ENCODE results near the gene SYNE2. TPM values are rescaled to one million over a fixed set of nuclear protein-coding genes. Genes with fewer than 3 reads are reported as not detected.

Gene SYNE2
- polyA plus RNA-seq, 1 donor from 2014 or later, result 82.3 TPM

- Histone ChIP-seq H3K9me2 (ENCODE audit: insufficient read depth, low read length) (no peaks in the 10 kb centered on the region), H4K20me1 (ENCODE audit: insufficient read depth) (no peaks in the 10 kb centered on the region), H3K79me2 (replicated peaks; ENCODE audit: insufficient read depth, low read length) (no peaks in the 10 kb centered on the region), H3K27me3 (ENCODE audit: insufficient read depth, low read depth, low read length) (no peaks in the 10 kb centered on the region), H3F3A (ENCODE audit: insufficient read depth, low read length, poor library complexity, severe bottlenecking) (no peaks in the 10 kb centered on the region), H3K27ac (ENCODE audit: low read length) (no peak overlapping the region), H3K9me3 (ENCODE audit: low read length) (no peaks in the 10 kb centered on the region), H3K4me2 (ENCODE audit: low read length) (no peak overlapping the region), H3K4me3 (ENCODE audit: low read length) (no peak overlapping the region), H3K9ac (ENCODE audit: low read length) (no peak overlapping the region), H2AFZ (ENCODE audit: low read depth, low read length) (no peak overlapping the region), H3K36me3 (ENCODE audit: insufficient read depth, low read length) (no peaks in the 10 kb centered on the region)
- TF ChIP-seq REST (IDR thresholded peaks at IDR 0.05; ENCODE audit: borderline replicate concordance) (no peak), EZH2 (IDR thresholded peaks at IDR 0.05; ENCODE audit: borderline replicate concordance, insufficient read depth, low read length, poor library complexity, severe bottlenecking) (no peak), TAF1 (IDR thresholded peaks at IDR 0.05; ENCODE audit: low read depth) (no peak), MXI1 (conservative IDR thresholded peaks at IDR 0.05; ENCODE audit: poor library complexity, severe bottlenecking) (no peak), SMC3 (conservative IDR thresholded peaks at IDR 0.05; ENCODE audit: poor library complexity) (no peak), RAD21 (conservative IDR thresholded peaks at IDR 0.05) (no peak), POLR2AphosphoS5 (IDR thresholded peaks at IDR 0.05) (no peak), CTCF (IDR thresholded peaks at IDR 0.05; ENCODE audit: poor library complexity, severe bottlenecking) (no peak), EP300 (conservative IDR thresholded peaks at IDR 0.05; ENCODE audit: poor library complexity, severe bottlenecking) (no peak)
These were observed 262.6 kb downstream of the SYNE2 start for GRCh38 chr14:64115401-64115800.

GRCh38 chr14:64117671-64118402, 265.0 kb downstream of the SYNE2 start:
- no peaks in the 10 kb centered on the region for H3K36me3 ChIP-seq (ENCODE audit: insufficient read depth, low read length)
- H3K9ac ChIP-seq (ENCODE audit: low read length), result no peak overlapping the region
- H3K79me2 ChIP-seq (replicated peaks; ENCODE audit: insufficient read depth, low read length), result no peaks in the 10 kb centered on the region

More at GRCh38 chr14:64117671-64118402, 265.0 kb downstream of the SYNE2 start:
- H3K9me2 ChIP-seq (ENCODE audit: insufficient read depth, low read length), result no peaks in the 10 kb centered on the region
- no peaks in the 10 kb centered on the region for H4K20me1 ChIP-seq (ENCODE audit: insufficient read depth)
- no peak overlapping the region for H3K27ac ChIP-seq (ENCODE audit: low read length)
- H3K27me3 ChIP-seq (ENCODE audit: insufficient read depth, low read depth, low read length), result no peaks in the 10 kb centered on the region
- H2AFZ ChIP-seq (ENCODE audit: low read depth, low read length), result no peak overlapping the region
- H3K9me3 ChIP-seq (ENCODE audit: low read length), result no peaks in the 10 kb centered on the region
- H3K4me3 ChIP-seq (ENCODE audit: low read length), result no peak overlapping the region
- H3F3A ChIP-seq (ENCODE audit: insufficient read depth, low read length, poor library complexity, severe bottlenecking), result no peaks in the 10 kb centered on the region
- no peak for TF ChIP-seq EP300 (conservative IDR thresholded peaks at IDR 0.05; ENCODE audit: poor library complexity, severe bottlenecking)
- TF ChIP-seq RAD21 (conservative IDR thresholded peaks at IDR 0.05), result no peak
- no peak for TF ChIP-seq POLR2AphosphoS5 (IDR thresholded peaks at IDR 0.05)
- TF ChIP-seq TAF1 (IDR thresholded peaks at IDR 0.05; ENCODE audit: low read depth), result no peak
- TF ChIP-seq SMC3 (conservative IDR thresholded peaks at IDR 0.05; ENCODE audit: poor library complexity), result no peak
- TF ChIP-seq REST (IDR thresholded peaks at IDR 0.05; ENCODE audit: borderline replicate concordance), result no peak
- no peak for TF ChIP-seq EZH2 (IDR thresholded peaks at IDR 0.05; ENCODE audit: borderline replicate concordance, insufficient read depth, low read length, poor library complexity, severe bottlenecking)
- no peak for TF ChIP-seq CTCF (IDR thresholded peaks at IDR 0.05; ENCODE audit: poor library complexity, severe bottlenecking)
- no peak for TF ChIP-seq MXI1 (conservative IDR thresholded peaks at IDR 0.05; ENCODE audit: poor library complexity, severe bottlenecking)
- no peak overlapping the region for H3K4me2 ChIP-seq (ENCODE audit: low read length)

All from neural cell (in vitro differentiated cells).